Activated T-helper 1 cell treated with anti-CD3 and anti-CD28 coated beads, Interleukin-12 subunit alpha, Interleukin-12 subunit beta, Interleukin-2, Interleukin-4 antibody, amounts not matched to agents 30 ng/mL and 10 ng/mL and 1 ng/mL, durations not matched to agents 14 hours and 24 hours and 36 hours (primary cell): ENCODE data around the gene RCHY1. TPM values are rescaled to one million over a fixed set of nuclear protein-coding genes. Genes with fewer than 3 reads are reported as not detected.
"Not testable (repeated sequence)": the region's sequence is repeated elsewhere in the genome, so short reads cannot be mapped to it uniquely, and the experiment has no call there.

Experiments
- DNase-seq: peaks from one replicate; pipeline ENCODE4 v3.0.0; 2021; ENCODE audit warnings: low spot score
- H3K27ac Mint-ChIP-seq: one replicate; pipeline ENCODE4 v1.8.0; 2021; ENCODE audit warnings: mild to moderate bottlenecking, mixed read lengths
- H3K27me3 Mint-ChIP-seq: one replicate; pipeline ENCODE4 v1.8.0; 2022; ENCODE audit warnings: mild to moderate bottlenecking, moderate library complexity, mixed read lengths; ENCODE audit not compliant: insufficient read depth
- H3K36me3 Mint-ChIP-seq: one replicate; pipeline ENCODE4 v1.8.0; 2021; ENCODE audit warnings: low read depth, mixed read lengths
- H3K4me1 Mint-ChIP-seq: one replicate; pipeline ENCODE4 v1.8.0; 2021; ENCODE audit warnings: low read depth, mixed read lengths
- H3K4me3 Mint-ChIP-seq: one replicate; pipeline ENCODE4 v1.8.0; 2021; ENCODE audit warnings: mild to moderate bottlenecking, moderate library complexity, mixed read lengths
- H3K9me3 Mint-ChIP-seq: one replicate; pipeline ENCODE4 v1.8.0; 2021; ENCODE audit warnings: mixed read lengths
- intact Hi-C: fragments of 100-400 bp; cut with micrococcal nuclease; formaldehyde crosslinking; loops from one replicate; pipeline ENCODE4 v1.15.1; 2024
- total RNA-seq: library from RNA; stranded (reverse); gene quantifications from 2 replicates; pipeline ENCODE4 v1.2.3, GENCODE V29; 2022

Gene RCHY1
- total RNA-seq, result 25.0 and 25.6 TPM in 2 replicates

GRCh38 chr4:75514131-75514948 is at the start of gene RCHY1, which contains the start of gene THAP6:
RCHY1 (minus strand) TSS chr4:75514403; CDS start chr4:75514286, 117 bp downstream.
THAP6 (plus strand) TSS chr4:75514473; CDS start chr4:75515453, 980 bp downstream.
- Mint-ChIP-seq H3K36me3 (peaks cover 29% of the 10 kb centered on the region), H3K4me3 (no peak within 1 kb of the TSS), H3K4me1 (peaks cover 47% of the 10 kb centered on the region), H3K9me3 (peaks cover 4% of the 10 kb centered on the region), H3K27ac (peak within 1 kb of the TSS; percentile 100), H3K27me3 (no peaks in the 10 kb centered on the region)
- peak; percentile 90 for DNase-seq
- intact Hi-C loops, result loop anchor here (1.0 to 10.0 kb wide), 10 partner anchors 116 to 1640 kb away; partner anchors contain the start of genes CCNG2, CDKL2, G3BP2 and MTHFD2L

- H3K9me3 Mint-ChIP-seq, result no peaks in the 10 kb centered on the region
- H3K27me3 Mint-ChIP-seq, result peaks cover 3% of the 10 kb centered on the region
- no peak overlapping the region for H3K27ac Mint-ChIP-seq
- no peaks in the 10 kb centered on the region for H3K36me3 Mint-ChIP-seq
- H3K4me3 Mint-ChIP-seq, result no peak overlapping the region
- intact Hi-C loops, result no loop called here
- H3K4me1 Mint-ChIP-seq, result peaks cover 16% of the 10 kb centered on the region
- no peak for DNase-seq
Measured at GRCh38 chr4:75561789-75562188, 47.6 kb upstream of the RCHY1 start.

DNA sequence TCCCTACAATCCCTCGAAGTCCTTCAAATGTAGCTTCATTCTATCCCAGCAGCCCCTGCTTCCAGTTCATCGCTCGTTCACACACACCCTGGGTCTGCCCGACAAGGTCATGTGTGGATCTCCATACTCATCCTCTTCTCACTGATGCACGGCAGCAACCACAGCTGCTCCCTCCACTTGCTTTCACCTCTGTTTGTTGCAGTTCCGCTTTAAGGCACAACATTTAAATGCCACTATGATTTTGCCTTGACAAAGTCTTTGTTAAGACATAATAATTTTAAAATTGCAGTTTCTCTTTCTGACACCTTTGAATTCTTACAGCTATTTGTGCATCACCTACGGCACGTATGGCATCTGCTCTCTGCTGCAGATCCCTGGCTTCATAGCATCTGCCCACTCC is 43.5 kb upstream of the RCHY1 start:
- Mint-ChIP-seq H3K27me3 (peaks cover 3% of the 10 kb centered on the region), H3K9me3 (no peaks in the 10 kb centered on the region), H3K27ac (no peak overlapping the region), H3K36me3 (no peaks in the 10 kb centered on the region), H3K4me3 (no peak overlapping the region), H3K4me1 (peaks cover 5% of the 10 kb centered on the region)
- no peak for DNase-seq
- intact Hi-C loops, result no loop called here

DNA sequence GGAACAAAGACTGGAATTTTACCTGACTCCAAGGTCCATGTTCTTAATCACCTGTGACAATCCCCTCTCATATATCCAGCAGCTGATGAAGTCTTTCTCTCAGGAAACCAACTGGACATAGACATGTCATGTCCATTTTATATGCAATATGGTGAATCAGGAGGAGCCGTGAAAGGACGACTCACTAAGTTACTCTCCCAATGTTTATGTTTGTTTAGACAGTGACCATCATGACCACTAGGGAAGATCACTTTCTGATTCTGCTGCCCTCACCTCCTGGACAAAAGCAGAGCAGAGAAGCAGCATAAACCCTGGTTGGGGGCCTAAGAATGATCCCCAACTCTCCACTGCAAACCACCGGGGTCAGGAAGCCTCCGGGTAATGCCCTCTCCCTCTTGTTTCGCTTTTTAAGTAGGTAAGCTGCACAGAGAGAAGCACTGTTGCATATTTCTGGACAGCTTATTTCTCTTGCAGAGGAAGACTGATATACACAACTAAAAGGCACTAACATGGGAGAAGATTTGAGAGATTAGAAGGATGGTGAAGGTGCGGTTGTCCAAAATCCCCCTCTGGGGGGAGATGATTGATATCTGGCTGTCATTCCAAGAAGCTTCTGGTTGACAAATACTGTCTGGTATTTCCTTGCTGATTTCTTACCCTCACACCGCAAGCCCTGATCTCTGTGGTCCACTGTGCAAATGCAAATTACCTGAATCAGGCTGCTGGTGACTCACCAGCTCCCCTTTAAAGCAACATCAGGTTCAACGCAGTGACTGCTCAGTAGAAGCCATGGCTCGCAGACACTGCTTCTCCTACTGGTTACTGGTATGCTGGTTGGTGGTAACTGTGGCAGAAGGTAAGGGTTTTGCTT is 41.3 kb upstream of the RCHY1 start, which contains the start of gene ODAPH:
ODAPH (plus strand) TSS at position 773 of the 871 bp plus-strand sequence; CDS start at position 790, 17 bp downstream.
- intact Hi-C loops, result no loop called here
- peak; percentile 6 for DNase-seq
- Mint-ChIP-seq H3K27me3 (no peaks in the 10 kb centered on the region), H3K27ac (no peak within 1 kb of the TSS), H3K4me3 (no peak within 1 kb of the TSS), H3K4me1 (peaks cover 5% of the 10 kb centered on the region), H3K36me3 (no peaks in the 10 kb centered on the region), H3K9me3 (no peaks in the 10 kb centered on the region)

DNA sequence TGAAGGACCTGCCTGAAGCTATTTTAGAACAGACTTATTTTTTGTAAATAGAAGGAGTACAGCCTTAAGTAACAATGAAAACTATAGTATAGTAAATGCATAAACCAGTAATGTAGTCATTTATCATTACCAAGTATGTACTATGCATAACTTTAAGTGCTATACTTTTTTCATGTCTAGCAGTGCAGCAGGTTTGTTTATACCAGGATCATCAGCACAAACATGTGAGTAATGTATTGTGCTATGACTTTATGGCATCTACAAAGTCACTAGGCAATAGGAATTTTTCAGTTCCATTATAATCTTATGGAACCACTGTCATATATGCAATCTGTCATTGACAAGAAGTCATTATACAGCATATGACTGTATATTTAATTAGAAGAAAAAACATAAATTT is 38.2 kb upstream of the RCHY1 start:
- DNase-seq, result no peak
- Mint-ChIP-seq H3K36me3 (no peaks in the 10 kb centered on the region), H3K27ac (no peak overlapping the region), H3K4me1 (peaks cover under 1% of the 10 kb centered on the region), H3K9me3 (no peaks in the 10 kb centered on the region), H3K27me3 (peaks cover 2% of the 10 kb centered on the region), H3K4me3 (no peak overlapping the region)
- intact Hi-C loops, result no loop called here

DNA sequence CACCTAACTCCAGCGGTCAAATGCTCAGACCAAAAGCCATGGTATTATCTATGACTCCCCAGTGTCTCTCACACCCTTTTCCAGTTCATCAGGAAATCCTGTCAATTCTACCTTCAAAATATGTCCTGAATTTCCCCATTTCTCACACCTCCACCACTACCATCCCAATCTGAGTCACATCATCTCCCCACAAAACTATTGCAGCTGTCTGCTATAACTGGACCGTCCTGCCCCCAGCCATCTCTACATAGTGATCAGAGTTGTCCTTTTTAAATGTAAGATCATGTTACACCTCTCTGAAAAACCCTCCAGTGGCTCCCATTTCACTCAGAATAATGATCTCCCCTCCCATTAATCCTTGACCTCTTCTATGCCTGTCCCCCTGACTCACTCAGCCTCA is 34.8 kb upstream of the RCHY1 start:
- Mint-ChIP-seq H3K36me3 (no peaks in the 10 kb centered on the region), H3K4me1 (no peaks in the 10 kb centered on the region), H3K27ac (no peak overlapping the region), H3K4me3 (no peak overlapping the region), H3K9me3 (no peaks in the 10 kb centered on the region), H3K27me3 (peaks cover 2% of the 10 kb centered on the region)
- intact Hi-C loops, result no loop called here
- no peak for DNase-seq

GRCh38 chr4:75547647-75548387 is 33.6 kb upstream of the RCHY1 start:
- Mint-ChIP-seq H3K27ac (no peak overlapping the region), H3K9me3 (no peaks in the 10 kb centered on the region), H3K4me1 (no peaks in the 10 kb centered on the region), H3K4me3 (no peak overlapping the region), H3K36me3 (no peaks in the 10 kb centered on the region), H3K27me3 (peaks cover 2% of the 10 kb centered on the region)
- no peak for DNase-seq
- intact Hi-C loops, result no loop called here

DNA sequence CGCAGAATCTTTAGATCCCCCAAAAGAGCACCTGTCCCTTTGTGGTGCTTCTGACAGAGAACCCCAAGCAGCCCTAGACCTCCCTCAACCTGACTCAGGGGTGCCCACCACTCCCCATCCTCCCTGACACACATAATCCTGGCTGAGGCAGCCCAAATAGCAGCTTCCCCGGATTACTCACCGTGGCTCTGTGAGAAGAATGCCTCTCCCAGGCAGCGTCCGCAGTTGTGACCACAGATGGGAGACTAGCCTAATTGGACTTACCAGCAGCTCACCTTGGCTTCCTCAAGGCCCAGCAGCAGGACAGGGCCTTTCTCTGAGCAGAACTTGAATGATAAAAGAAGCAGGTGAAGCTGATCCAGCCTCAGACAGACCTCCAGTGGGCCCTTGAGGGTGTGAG is 31.3 kb upstream of the RCHY1 start:
- H3K4me3 Mint-ChIP-seq, result no peak overlapping the region
- no peaks in the 10 kb centered on the region for H3K9me3 Mint-ChIP-seq
- no peaks in the 10 kb centered on the region for H3K36me3 Mint-ChIP-seq
- intact Hi-C loops, result no loop called here
- H3K27me3 Mint-ChIP-seq, result peaks cover 2% of the 10 kb centered on the region
- no peak overlapping the region for H3K27ac Mint-ChIP-seq
- H3K4me1 Mint-ChIP-seq, result no peaks in the 10 kb centered on the region
- DNase-seq, result no peak

- H3K36me3 Mint-ChIP-seq, result no peaks in the 10 kb centered on the region
- peaks cover 2% of the 10 kb centered on the region for H3K27me3 Mint-ChIP-seq
- H3K4me3 Mint-ChIP-seq, result no peak overlapping the region
- DNase-seq, result no peak
- intact Hi-C loops, result no loop called here
- no peaks in the 10 kb centered on the region for H3K9me3 Mint-ChIP-seq
- H3K27ac Mint-ChIP-seq, result no peak overlapping the region
- H3K4me1 Mint-ChIP-seq, result no peaks in the 10 kb centered on the region
Measured at GRCh38 chr4:75544870-75545269, 30.7 kb upstream of the RCHY1 start.

DNA sequence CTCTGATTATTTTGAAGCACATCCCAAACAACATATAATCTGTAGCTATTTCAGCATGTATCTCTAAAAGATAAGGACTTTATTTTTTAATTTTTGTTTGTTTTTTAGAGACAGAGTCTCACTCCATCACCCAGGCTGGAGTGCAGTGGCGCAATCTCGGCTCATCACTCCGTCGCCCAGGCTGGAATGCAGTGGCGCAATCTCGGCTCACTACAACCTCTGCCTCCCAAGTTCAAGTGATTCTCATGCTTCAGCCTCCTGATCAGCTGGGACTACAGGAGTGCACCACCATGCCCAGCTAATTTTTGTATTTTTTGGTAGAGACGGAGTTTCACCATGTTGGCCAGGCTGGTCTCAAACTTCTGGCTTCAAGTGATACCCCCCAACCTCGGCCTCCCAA is 30.0 kb upstream of the RCHY1 start:
- H3K9me3 Mint-ChIP-seq, DNase-seq, H3K4me3 Mint-ChIP-seq, intact Hi-C loops, H3K36me3 Mint-ChIP-seq, H3K4me1 Mint-ChIP-seq, H3K27ac Mint-ChIP-seq, H3K27me3 Mint-ChIP-seq: not testable (repeated sequence)

DNA sequence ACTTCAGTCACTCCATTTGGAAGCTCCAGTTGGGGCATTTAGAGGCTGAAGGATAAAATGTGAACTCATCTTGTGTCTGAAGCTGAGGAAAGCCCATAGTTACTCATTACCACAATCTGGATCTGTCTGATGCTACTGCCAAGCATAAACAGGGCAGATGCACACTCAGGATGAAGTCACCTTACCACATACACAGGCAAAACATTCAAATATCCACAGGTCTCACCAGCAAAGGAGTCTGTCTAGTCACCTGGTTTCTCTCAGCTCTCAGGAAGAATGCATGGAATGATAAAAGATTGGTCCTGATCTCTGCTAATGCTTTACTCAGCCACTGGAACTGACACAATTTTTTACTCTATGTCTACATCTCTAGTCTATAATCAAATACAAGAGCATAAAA is 28.6 kb upstream of the RCHY1 start:
- Mint-ChIP-seq H3K4me3 (no peak overlapping the region), H3K9me3 (no peaks in the 10 kb centered on the region), H3K27ac (no peak overlapping the region), H3K4me1 (no peaks in the 10 kb centered on the region), H3K27me3 (no peaks in the 10 kb centered on the region), H3K36me3 (no peaks in the 10 kb centered on the region)
- intact Hi-C loops, result no loop called here
- no peak for DNase-seq

DNA sequence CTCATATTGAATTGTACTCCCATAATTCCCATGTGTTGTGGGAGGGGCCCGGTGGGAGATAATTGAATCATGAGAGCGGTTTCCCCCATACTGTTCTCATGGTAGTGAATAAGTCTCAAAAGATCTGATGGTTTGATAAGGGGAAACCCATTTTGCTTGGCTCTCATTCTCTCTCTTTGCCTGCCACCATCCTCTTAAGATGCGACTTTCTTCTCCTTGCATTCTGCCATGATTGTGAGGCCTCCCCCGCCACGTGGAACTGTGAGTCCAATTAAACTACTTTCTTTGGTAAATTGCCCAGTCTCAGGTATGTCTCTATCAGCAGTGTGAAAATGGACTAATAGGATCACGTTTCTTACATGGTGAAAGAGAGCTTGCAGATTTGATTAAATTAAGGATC is 23.1 kb upstream of the RCHY1 start:
- H3K27me3 Mint-ChIP-seq, H3K27ac Mint-ChIP-seq, intact Hi-C loops, DNase-seq, H3K4me3 Mint-ChIP-seq, H3K4me1 Mint-ChIP-seq: not testable (repeated sequence)
- H3K9me3 Mint-ChIP-seq, result peaks cover 12% of the 10 kb centered on the region
- peaks cover 10% of the 10 kb centered on the region for H3K36me3 Mint-ChIP-seq
